IMR-90 (cell line): ENCODE measurements around the gene HOXD3. TPM values are rescaled to one million over a fixed set of nuclear protein-coding genes. Genes with fewer than 3 reads are reported as not detected.

Experiments
- ATAC-seq: fragments of 200-7000 bp; cut with Tn5 transposase; 2 replicates; pipeline ENCODE4 v1.9.1; 2020; ENCODE audit warnings: low read depth, mild to moderate bottlenecking, moderate library complexity
- BruUV-seq: library from RNA; stranded (reverse); fragments of 400-500 nt; replicated peaks from 2 replicates; lab custom pipeline; 2021; lab: Mats Ljungman, UMichigan
- CTCF ChIA-PET: fragments of 300-600 bp; formaldehyde crosslinking; extraction: SDS; loops from one replicate; lab custom pipeline; 2021; ENCODE audit warnings: antibody characterized with exemption; lab: Yijun Ruan, JAX
- POLR2A ChIA-PET: fragments of 300-600 bp; sonication (Branson Sonifier 250); formaldehyde crosslinking; loops from one replicate; lab custom pipeline; 2022; ENCODE audit warnings: antibody characterized with exemption; ENCODE audit not compliant: unreplicated experiment; lab: Charles Lee
- DNase-seq: peaks from one replicate; pipeline ENCODE4 v3.0.0; 2013
- H2AFZ ChIP-seq: replicated peaks from 2 replicates; pipeline ENCODE3; 2013; ENCODE audit warnings: low read length, mild to moderate bottlenecking; ENCODE audit not compliant: poor library complexity
- H2AK5ac ChIP-seq: 2 replicates; pipeline ENCODE4 v1.6.1; 2013; ENCODE audit warnings: low read depth, low read length, inconsistent platforms
- H2AK9ac ChIP-seq: replicated peaks from 2 replicates; pipeline ENCODE3; 2013; ENCODE audit warnings: mild to moderate bottlenecking, low read depth, low read length, moderate library complexity; ENCODE audit not compliant: poor library complexity
- H2BK120ac ChIP-seq: 2 replicates; pipeline ENCODE4 v1.6.1; 2013; ENCODE audit warnings: low read depth, low read length, inconsistent platforms
- H2BK15ac ChIP-seq: 3 replicates; pipeline ENCODE4 v1.6.1; 2013; ENCODE audit warnings: low read depth, low read length, inconsistent platforms
- H2BK20ac ChIP-seq: 2 replicates; pipeline ENCODE4 v1.6.1; 2013; ENCODE audit warnings: low read depth, mild to moderate bottlenecking, inconsistent platforms, low read length, moderate library complexity
- H2BK5ac ChIP-seq: 2 replicates; pipeline ENCODE4 v1.6.1; 2013; ENCODE audit warnings: mild to moderate bottlenecking, low read depth, low read length, inconsistent platforms; ENCODE audit not compliant: poor library complexity, severe bottlenecking
- H3K14ac ChIP-seq: replicated peaks from 2 replicates; pipeline ENCODE4 v1.6.1; 2013; ENCODE audit warnings: low read depth, low read length, inconsistent platforms
- H3K18ac ChIP-seq: 2 replicates; pipeline ENCODE4 v1.6.1; 2013; ENCODE audit warnings: low read depth, low read length, control low read depth
- H3K23ac ChIP-seq: 2 replicates; pipeline ENCODE4 v1.6.1; 2013; ENCODE audit warnings: low read depth, low read length, inconsistent platforms
- H3K27ac ChIP-seq: 2 replicates; pipeline ENCODE4 v1.5.1; 2013; ENCODE audit warnings: mild to moderate bottlenecking, control low read depth, low read length; ENCODE audit not compliant: insufficient read depth
- H3K27me3 ChIP-seq: 2 replicates; pipeline ENCODE4 v1.6.1; 2013; ENCODE audit warnings: low read length; ENCODE audit not compliant: control insufficient read depth, insufficient read depth
- H3K36me3 ChIP-seq: 2 replicates; pipeline ENCODE4 v1.6.1; 2013; ENCODE audit warnings: low read length, mixed read lengths; ENCODE audit not compliant: control insufficient read depth, insufficient read depth
- H3K4ac ChIP-seq: 2 replicates; pipeline ENCODE4 v1.6.1; 2013; ENCODE audit warnings: low read depth, low read length, inconsistent platforms
- H3K4me1 ChIP-seq: 2 replicates; pipeline ENCODE4 v1.6.1; 2013; ENCODE audit warnings: low read length, mixed read lengths; ENCODE audit not compliant: control insufficient read depth, insufficient read depth
- H3K4me2 ChIP-seq: 2 replicates; pipeline ENCODE4 v1.6.1; 2013; ENCODE audit warnings: low read depth, mild to moderate bottlenecking, control low read depth, low read length, moderate library complexity
- H3K4me3 ChIP-seq: 2 replicates; pipeline ENCODE4 v1.5.1; 2013; ENCODE audit warnings: low read depth, mild to moderate bottlenecking, control low read depth, low read length, moderate library complexity; ENCODE audit not compliant: insufficient read depth
- H3K56ac ChIP-seq: 2 replicates; pipeline ENCODE4 v1.6.1; 2013; ENCODE audit warnings: low read length, inconsistent platforms; ENCODE audit not compliant: insufficient read depth; ENCODE audit errors: extremely low read depth
- H3K79me1 ChIP-seq, 2 experiments: 2 replicates each; pipeline ENCODE4 v1.6.1; 2013; ENCODE audit warnings: low read length in 2 of 2, inconsistent platforms in 1 of 2, low read depth in 1 of 2
- H3K9ac ChIP-seq: 2 replicates; pipeline ENCODE4 v1.6.1; 2013; ENCODE audit warnings: low read depth, low read length, control low read depth
- H3K9me1 ChIP-seq: 2 replicates; pipeline ENCODE4 v1.6.1; 2013; ENCODE audit warnings: low read length, inconsistent platforms; ENCODE audit not compliant: insufficient read depth
- H3K9me3 ChIP-seq: 2 replicates; pipeline ENCODE4 v1.6.1; 2013; ENCODE audit warnings: low read length; ENCODE audit not compliant: control insufficient read depth, insufficient read depth
- H4K20me1 ChIP-seq: 2 replicates; pipeline ENCODE4 v1.6.1; 2013; ENCODE audit warnings: low read length, inconsistent platforms; ENCODE audit not compliant: insufficient read depth
- H4K5ac ChIP-seq: 2 replicates; pipeline ENCODE4 v1.6.1; 2013; ENCODE audit warnings: mild to moderate bottlenecking, low read depth, low read length, control low read depth
- H4K8ac ChIP-seq, 2 experiments: 2 replicates each; pipeline ENCODE4 v1.6.1; 2013; ENCODE audit warnings: low read depth in 2 of 2, low read length in 2 of 2, control low read depth in 1 of 2, inconsistent platforms in 1 of 2
- H4K91ac ChIP-seq: 2 replicates; pipeline ENCODE4 v1.6.1; 2013; ENCODE audit warnings: low read depth, low read length, inconsistent platforms; ENCODE audit not compliant: insufficient read depth
- BHLHE40 ChIP-seq: fragments of 150-350 bp; IDR thresholded peaks from 2 replicates; pipeline ENCODE4 v1.6.1; 2016; ENCODE audit warnings: mild to moderate bottlenecking, low read depth, low read length
- CEBPB ChIP-seq: IDR thresholded peaks from 2 replicates; pipeline ENCODE4 v1.6.1; 2012; ENCODE audit warnings: low read depth, low read length, improper control_type of control experiment
- CHD1 ChIP-seq: IDR thresholded peaks from 2 replicates; pipeline ENCODE4 v1.6.1; 2012; ENCODE audit warnings: low read depth, low read length, improper control_type of control experiment
- CTCF ChIP-seq: conservative IDR thresholded peaks from 2 replicates; pipeline ENCODE4 v1.5.1; 2012; ENCODE audit warnings: mild to moderate bottlenecking, low read depth, low read length, improper control_type of control experiment
- ELK1 ChIP-seq: fragments of 150-350 bp; IDR thresholded peaks from 2 replicates; pipeline ENCODE4 v1.6.1; 2016; ENCODE audit warnings: low read depth, mild to moderate bottlenecking, low read length, moderate library complexity, borderline replicate concordance
- FOS ChIP-seq: fragments of 150-350 bp; IDR thresholded peaks from 2 replicates; pipeline ENCODE4 v1.6.1; 2016; ENCODE audit warnings: low read depth, low read length
- MAFK ChIP-seq: IDR thresholded peaks from 2 replicates; pipeline ENCODE4 v1.6.1; 2012; ENCODE audit warnings: low read depth, low read length, improper control_type of control experiment
- MAZ ChIP-seq: IDR thresholded peaks from 2 replicates; pipeline ENCODE4 v1.6.1; 2012; ENCODE audit warnings: low read depth, mild to moderate bottlenecking, low read length, improper control_type of control experiment, moderate library complexity, borderline replicate concordance
- MXI1 ChIP-seq: IDR thresholded peaks from 2 replicates; pipeline ENCODE4 v1.6.1; 2012; ENCODE audit warnings: low read depth, mild to moderate bottlenecking, low read length, moderate library complexity, borderline replicate concordance
- NFE2L2 ChIP-seq: fragments of 150-350 bp; IDR thresholded peaks from 2 replicates; pipeline ENCODE4 v1.6.1; 2016; ENCODE audit warnings: low read depth, mild to moderate bottlenecking, low read length
- POLR2A ChIP-seq: IDR thresholded peaks from 2 replicates; pipeline ENCODE4 v1.6.1; 2012; ENCODE audit warnings: mild to moderate bottlenecking, low read depth, low read length
- RAD21 ChIP-seq: IDR thresholded peaks from 2 replicates; pipeline ENCODE4 v1.6.1; 2012; ENCODE audit warnings: low read length, improper control_type of control experiment
- RCOR1 ChIP-seq: IDR thresholded peaks from 2 replicates; pipeline ENCODE4 v1.6.1; 2012; ENCODE audit warnings: mild to moderate bottlenecking, low read length, improper control_type of control experiment; ENCODE audit not compliant: insufficient replicate concordance
- RFX5 ChIP-seq: IDR thresholded peaks from 2 replicates; pipeline ENCODE4 v1.8.0; 2012; ENCODE audit warnings: low read depth, mild to moderate bottlenecking, low read length, moderate library complexity
- SMC3 ChIP-seq: fragments of 150-350 bp; IDR thresholded peaks from 2 replicates; pipeline ENCODE4 v1.6.1; 2016; ENCODE audit warnings: low read depth, mild to moderate bottlenecking, antibody characterized with exemption, low read length, moderate library complexity
- USF2 ChIP-seq: fragments of 150-350 bp; IDR thresholded peaks from 2 replicates; pipeline ENCODE4 v1.6.1; 2017; ENCODE audit warnings: mild to moderate bottlenecking, antibody characterized with exemption, low read length, low read depth
- WGBS, 2 experiments: methylation state at CpG; one replicate each; pipeline versions ENCODE4 v1.1.5 to v1.1.7; 2013; ENCODE audit warnings: missing lambda C conversion rate in 2 of 2; ENCODE audit not compliant: insufficient read length in 1 of 2; ENCODE audit errors: extremely low coverage in 2 of 2; 5-methylcytosine and 5-hydroxymethylcytosine counted together
- dilution Hi-C: fragments of 300-500 bp; cut with HindIII; formaldehyde crosslinking; loops from one replicate; pipeline ENCODE4 v1.14.3; 2018; ENCODE audit warnings: low sequenced_read_pairs; ENCODE audit not compliant: unreplicated experiment
- in situ Hi-C: fragments of 300-500 bp; cut with MboI; formaldehyde crosslinking; loops from 3 replicates; pipeline ENCODE4 v1.14.3; 2019; ENCODE audit warnings: low sequenced_read_pairs, inconsistent platforms, mixed read lengths
- intact Hi-C: fragments of 100-400 bp; cut with micrococcal nuclease; formaldehyde crosslinking; loops from 2 replicates; pipeline ENCODE4 v1.10.0; 2022
- polyA plus RNA-seq, 3 experiments: library from polyadenylated mRNA; depleted of rRNA; stranded (reverse); fragments of >200 nt; gene quantifications; 2 replicates each; pipeline ENCODE4 v1.2.3, GENCODE V29; 2012; ENCODE audit warnings: low replicate concordance in 1 of 3
- total RNA-seq: library from RNA; depleted of rRNA; stranded (reverse); fragments of >200 nt; gene quantifications from 2 replicates; pipeline ENCODE4 v1.2.3, GENCODE V29; 2012

HOXD3 gene
- total and polyA plus RNA-seq, 2 of the 4 experiments (the other 2 are of a cell fraction), result not detected

- Histone ChIP-seq H3K23ac (no peak overlapping the region), H3K56ac (no peak overlapping the region), H2BK5ac (no peak overlapping the region), H4K8ac (no peak overlapping the region), H3K4ac (no peak overlapping the region), H4K5ac (no peak overlapping the region), H3K14ac (no peak overlapping the region), H2AK5ac (no peak overlapping the region), H3K9me1 (no peaks in the 10 kb centered on the region), H3K27me3 (peaks cover 48% of the 10 kb centered on the region), H2BK15ac (no peak overlapping the region), H3K9ac (no peak overlapping the region), H3K18ac (no peak overlapping the region), H3K9me3 (peaks cover 4% of the 10 kb centered on the region; the same call in 1 of the 2 replicates), H3K4me1 (peaks cover 2% of the 10 kb centered on the region; the same call in 1 of the 2 replicates), H2AK9ac (no peak overlapping the region), H3K27ac (no peak overlapping the region), H3K4me2 (no peak overlapping the region), H2BK20ac (no peak overlapping the region), H3K4me3 (no peak overlapping the region), H4K20me1 (no peaks in the 10 kb centered on the region), H2AFZ (no peak overlapping the region), H4K91ac (no peak overlapping the region), H3K79me1 (no peaks in the 10 kb centered on the region), H2BK120ac (no peak overlapping the region), H3K36me3 (no peaks in the 10 kb centered on the region)
- WGBS, 2 experiments, result no CpG with 5 or more reads among the region's 3 CpGs
- CTCF ChIA-PET, result no interaction called here
- DNase-seq (no peak), ATAC-seq (no peak)
- intact Hi-C loops (no loop called here), in situ Hi-C loops (no loop called here), dilution Hi-C loops (no loop called here)
- no TSS peak for BruUV-seq
- POLR2A ChIA-PET, result no interaction called here
- no peak for TF ChIP-seq USF2
- no peak for TF ChIP-seq SMC3
- TF ChIP-seq POLR2A, result no peak
- no peak for TF ChIP-seq CHD1
- TF ChIP-seq RAD21, result no peak
- TF ChIP-seq CEBPB, result no peak
- TF ChIP-seq ELK1, result no peak
- no peak for TF ChIP-seq MAFK
- no peak for TF ChIP-seq MXI1
- no peak for TF ChIP-seq FOS
- no peak for TF ChIP-seq RFX5
- no peak for TF ChIP-seq NFE2L2
- TF ChIP-seq RCOR1, result no peak
- TF ChIP-seq BHLHE40, result no peak
- no peak for TF ChIP-seq CTCF
- TF ChIP-seq MAZ, result no peak
Measured at GRCh38 chr2:176182671-176183070, 25.6 kb downstream of the HOXD3 start.
